Breast epithelium (tissue), 3 donors: ENCODE measurements around the gene MAPKAPK2.

Source experiments
- POLR2A ChIP-seq: fragments of 450-650 bp; IDR thresholded peaks from one replicate; pipeline ENCODE4 v1.6.1; 2016; ENCODE audit warnings: antibody characterized with exemption, mild to moderate bottlenecking, moderate library complexity
- TF ChIP-seq, protein P1 (sequence below), 3 donors: fragments of 450-650 bp; IDR thresholded peaks; one replicate each; pipeline ENCODE4 v1.5.1; 2016 to 2017; ENCODE audit warnings: antibody characterized with exemption in 3 of 3, mild to moderate bottlenecking in 3 of 3, moderate library complexity in 3 of 3

DNA sequence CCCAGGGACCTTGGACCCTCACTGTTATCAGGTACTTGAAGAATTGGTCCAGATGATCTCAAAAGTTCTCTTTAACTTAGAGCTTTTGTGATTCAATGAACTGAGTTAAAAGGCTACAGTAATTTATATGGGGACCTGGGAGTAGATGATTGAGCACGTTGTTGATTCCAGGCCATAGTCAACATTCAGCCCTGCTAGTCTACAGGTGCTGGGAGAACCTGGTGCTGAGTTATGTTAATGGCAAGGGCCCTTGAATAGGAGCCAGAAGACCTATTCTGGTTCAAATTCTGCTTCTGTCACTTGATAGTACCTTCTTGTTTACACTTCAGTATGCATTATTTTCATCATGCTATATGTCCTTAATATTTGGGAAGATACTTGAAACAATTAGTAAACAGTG, 38.2 kb upstream of the MAPKAPK2 start:
- no peak for TF ChIP-seq POLR2A
- TF ChIP-seq, protein P1, sequence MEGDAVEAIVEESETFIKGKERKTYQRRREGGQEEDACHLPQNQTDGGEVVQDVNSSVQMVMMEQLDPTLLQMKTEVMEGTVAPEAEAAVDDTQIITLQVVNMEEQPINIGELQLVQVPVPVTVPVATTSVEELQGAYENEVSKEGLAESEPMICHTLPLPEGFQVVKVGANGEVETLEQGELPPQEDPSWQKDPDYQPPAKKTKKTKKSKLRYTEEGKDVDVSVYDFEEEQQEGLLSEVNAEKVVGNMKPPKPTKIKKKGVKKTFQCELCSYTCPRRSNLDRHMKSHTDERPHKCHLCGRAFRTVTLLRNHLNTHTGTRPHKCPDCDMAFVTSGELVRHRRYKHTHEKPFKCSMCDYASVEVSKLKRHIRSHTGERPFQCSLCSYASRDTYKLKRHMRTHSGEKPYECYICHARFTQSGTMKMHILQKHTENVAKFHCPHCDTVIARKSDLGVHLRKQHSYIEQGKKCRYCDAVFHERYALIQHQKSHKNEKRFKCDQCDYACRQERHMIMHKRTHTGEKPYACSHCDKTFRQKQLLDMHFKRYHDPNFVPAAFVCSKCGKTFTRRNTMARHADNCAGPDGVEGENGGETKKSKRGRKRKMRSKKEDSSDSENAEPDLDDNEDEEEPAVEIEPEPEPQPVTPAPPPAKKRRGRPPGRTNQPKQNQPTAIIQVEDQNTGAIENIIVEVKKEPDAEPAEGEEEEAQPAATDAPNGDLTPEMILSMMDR (IDR thresholded peaks at IDR 0.05), result no peak
